GM23338 (cell line): Measurements from ENCODE around the gene FOXL1. TPM values are rescaled to one million over a fixed set of nuclear protein-coding genes. Genes with fewer than 3 reads are reported as not detected.
A peak's percentile ranks its signal among the peaks of the same experiment; 100 is the strongest.

Experiments
- ATAC-seq: fragments of 200-7000 bp; cut with Tn5 transposase; 3 replicates; pipeline ENCODE4 v1.9.1; 2020
- DNase-seq: peaks from one replicate; pipeline ENCODE4 v3.0.0-alpha.2; 2015; ENCODE audit warnings: low spot score
- H2AFZ ChIP-seq: fragments of 200-600 bp; sonication (generic); 2 replicates; pipeline ENCODE4 v1.8.0; 2016; ENCODE audit warnings: antibody characterized with exemption, mild to moderate bottlenecking, moderate library complexity
- H3F3A ChIP-seq: fragments of 200-600 bp; sonication (generic); replicated peaks from 2 replicates; pipeline ENCODE4 v1.8.0; 2017; ENCODE audit warnings: antibody characterized with exemption, mixed run types, low read depth
- H3K27ac ChIP-seq: fragments of 200-600 bp; sonication (generic); 2 replicates; pipeline ENCODE4 v1.6.1; 2016; ENCODE audit warnings: low read depth
- H3K27me3 ChIP-seq: fragments of 200-600 bp; sonication (generic); 2 replicates; pipeline ENCODE4 v1.8.0; 2016; ENCODE audit warnings: mild to moderate bottlenecking, mixed run types, moderate library complexity; ENCODE audit not compliant: insufficient read depth
- H3K36me3 ChIP-seq: fragments of 200-600 bp; sonication (generic); 2 replicates; pipeline ENCODE4 v1.8.0; 2016; ENCODE audit warnings: mild to moderate bottlenecking; ENCODE audit not compliant: insufficient read depth
- H3K4me1 ChIP-seq: fragments of 200-600 bp; sonication (generic); 2 replicates; pipeline ENCODE4 v1.8.0; 2016; ENCODE audit warnings: mild to moderate bottlenecking, moderate library complexity; ENCODE audit not compliant: insufficient read depth
- H3K4me2 ChIP-seq: fragments of 200-600 bp; sonication (generic); 2 replicates; pipeline ENCODE4 v1.7.1; 2017; ENCODE audit warnings: mixed run types
- H3K4me3 ChIP-seq: fragments of 200-600 bp; sonication (generic); 2 replicates; pipeline ENCODE4 v1.6.1; 2016; ENCODE audit warnings: mixed run types
- H3K79me2 ChIP-seq: fragments of 200-600 bp; sonication (generic); replicated peaks from 2 replicates; pipeline ENCODE4 v1.8.0; 2017; ENCODE audit warnings: mild to moderate bottlenecking; ENCODE audit not compliant: insufficient read depth
- H3K9me2 ChIP-seq: fragments of 200-600 bp; sonication (generic); 2 replicates; pipeline ENCODE4 v1.8.0; 2017; ENCODE audit not compliant: insufficient read depth
- H4K20me1 ChIP-seq: fragments of 200-600 bp; sonication (generic); replicated peaks from 2 replicates; pipeline ENCODE4 v1.8.0; 2017; ENCODE audit warnings: mild to moderate bottlenecking; ENCODE audit not compliant: insufficient read depth
- H3K27ac Mint-ChIP-seq: 2 replicates; pipeline ENCODE4 v1.8.0; 2020; ENCODE audit warnings: inconsistent platforms, mild to moderate bottlenecking, moderate library complexity, mixed read lengths
- H3K27me3 Mint-ChIP-seq: 3 replicates; pipeline ENCODE4 v1.8.0; 2022; ENCODE audit warnings: low read depth, mild to moderate bottlenecking, moderate library complexity, mixed read lengths, inconsistent platforms; ENCODE audit not compliant: insufficient read depth, poor library complexity
- H3K36me3 Mint-ChIP-seq: 3 replicates; pipeline ENCODE4 v1.8.0; 2021; ENCODE audit warnings: low read depth, mild to moderate bottlenecking, inconsistent platforms, moderate library complexity, mixed read lengths
- H3K4me1 Mint-ChIP-seq: 3 replicates; pipeline ENCODE4 v1.8.0; 2020; ENCODE audit warnings: mild to moderate bottlenecking, inconsistent platforms, mixed read lengths
- H3K4me3 Mint-ChIP-seq: 3 replicates; pipeline ENCODE4 v1.8.0; 2021; ENCODE audit warnings: moderate library complexity, mild to moderate bottlenecking, inconsistent platforms, mixed read lengths
- H3K9me3 Mint-ChIP-seq: 3 replicates; pipeline ENCODE4 v1.8.0; 2020; ENCODE audit warnings: moderate library complexity, mild to moderate bottlenecking, inconsistent platforms, mixed read lengths
- EZH2 ChIP-seq: fragments of 200-600 bp; sonication (generic); IDR thresholded peaks from one replicate; pipeline ENCODE4 v1.8.0; 2017; ENCODE audit warnings: antibody characterized with exemption, mild to moderate bottlenecking, low read depth; ENCODE audit not compliant: unreplicated experiment
- EZH2phosphoT487 ChIP-seq: fragments of 200-600 bp; sonication (generic); IDR thresholded peaks from one replicate; pipeline ENCODE4 v1.8.1; 2018; ENCODE audit warnings: antibody characterized with exemption; ENCODE audit not compliant: unreplicated experiment
- NANOG ChIP-seq: IDR thresholded peaks from 2 replicates; pipeline ENCODE4 v1.6.1; 2016; ENCODE audit warnings: antibody characterized with exemption, borderline replicate concordance
- STAT1 ChIP-seq: IDR thresholded peaks from one replicate; pipeline ENCODE4 v1.6.1; 2016; ENCODE audit warnings: antibody characterized with exemption; ENCODE audit not compliant: unreplicated experiment
- ZNF114 ChIP-seq: fragments of 250-450 bp; sonication (Bioruptor Pico); IDR thresholded peaks from 2 replicates; pipeline ENCODE4 v1.5.0; 2020; ENCODE audit warnings: mild to moderate bottlenecking, moderate library complexity
- ZNF331 ChIP-seq: fragments of 250-450 bp; sonication (Bioruptor Pico); IDR thresholded peaks from 2 replicates; pipeline ENCODE4 v1.5.0; 2020; ENCODE audit warnings: low read depth, mild to moderate bottlenecking, moderate library complexity
- polyA plus RNA-seq: library from polyadenylated mRNA; unstranded; fragments of >200 nt; fragmentation: Nextera tagmentation; extraction: Ambion mirVana; gene quantifications from 2 replicates; pipeline ENCODE4 v1.2.1, GENCODE V29; 2016
- total RNA-seq: library from RNA; depleted of rRNA; stranded (reverse); fragments of >200 nt; shearing (Covaris generic); gene quantifications from 2 replicates; pipeline ENCODE4 v1.2.3, GENCODE V29; 2014
- TF ChIP-seq, protein P1 (sequence below): IDR thresholded peaks from one replicate; pipeline ENCODE4 v1.6.1; 2018; ENCODE audit warnings: antibody characterized with exemption; ENCODE audit not compliant: unreplicated experiment
- TF ChIP-seq, protein P2 (sequence below), 2 experiments: fragments of 200-600 bp in 1 of 2; sonication (generic) in 1 of 2; conservative IDR thresholded peaks; 2 replicates each; pipeline versions ENCODE4 v1.5.1 to v1.6.1; 2016 to 2017; ENCODE audit warnings: antibody characterized with exemption in 2 of 2, low read depth in 2 of 2, mild to moderate bottlenecking in 2 of 2, moderate library complexity in 1 of 2
- TF ChIP-seq, protein P3 (sequence below): fragments of 250-450 bp; sonication (Bioruptor Pico); IDR thresholded peaks from 2 replicates; pipeline ENCODE4 v1.5.0; 2020; ENCODE audit warnings: mild to moderate bottlenecking, moderate library complexity

The FOXL1 gene
- total and polyA plus RNA-seq, 2 experiments from 2014 or later = 0.31 TPM; not detected in 1

DNA sequence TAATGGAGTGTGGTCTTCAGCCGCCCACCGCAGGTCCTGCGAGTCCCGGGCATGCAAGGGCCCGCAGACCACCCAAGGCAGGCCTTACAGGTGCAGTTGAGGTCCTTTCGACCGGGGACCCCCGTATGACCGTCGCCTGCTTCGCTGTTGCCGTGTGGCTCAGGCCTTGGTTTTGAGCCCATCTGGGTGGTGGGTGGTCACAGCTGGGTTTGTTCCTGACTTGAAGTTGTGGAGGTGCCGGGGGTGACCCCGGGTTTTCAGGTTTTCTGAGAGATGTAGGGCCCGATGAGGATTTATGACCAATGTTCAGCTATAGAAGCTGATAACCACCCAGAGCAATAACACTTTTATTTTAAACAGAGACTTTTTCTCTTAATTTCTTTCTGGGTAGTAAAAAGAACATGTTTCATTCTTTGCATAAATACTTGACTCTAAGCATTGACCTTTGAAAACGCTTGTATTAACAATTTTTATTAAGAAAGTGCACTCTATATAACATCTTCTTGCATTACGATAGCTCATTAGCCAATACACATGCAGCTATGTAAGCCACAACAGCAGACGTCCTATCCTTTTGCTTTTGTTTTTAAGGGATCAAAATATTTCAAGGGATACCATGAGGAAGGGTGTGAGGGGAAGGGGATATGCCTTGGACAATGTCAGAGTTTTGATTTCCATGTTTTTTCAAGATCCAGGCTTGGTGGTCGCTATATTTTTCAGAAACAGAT is 1.9 kb downstream of the FOXL1 start:
- Histone ChIP-seq H3K4me1 (peaks cover 21% of the 10 kb centered on the region), H2AFZ (peak overlapping the region; percentile 90; the same call in 1 of the 2 replicates), H3K4me3 (peak overlapping the region; percentile 75), H3K27ac (no peak overlapping the region), H3K36me3 (no peaks in the 10 kb centered on the region), H3K27me3 (peaks cover 82% of the 10 kb centered on the region), H3K4me2 (peak overlapping the region; percentile 93), H4K20me1 (peaks cover 3% of the 10 kb centered on the region; the same call in 1 of the 2 replicates), H3F3A (peaks cover 7% of the 10 kb centered on the region), H3K9me2 (no peaks in the 10 kb centered on the region), H3K79me2 (no peaks in the 10 kb centered on the region)
- Mint-ChIP-seq H3K4me1 (peaks cover 34% of the 10 kb centered on the region), H3K36me3 (no peaks in the 10 kb centered on the region; the same call in 2 of the 3 replicates), H3K4me3 (peak overlapping the region; percentile 81), H3K27me3 (peaks cover 65% of the 10 kb centered on the region), H3K27ac (no peak overlapping the region), H3K9me3 (no peaks in the 10 kb centered on the region; the same call in 2 of the 3 replicates)
- DNase-seq = no peak
- no peak for TF ChIP-seq STAT1
- peak; percentile 27 for TF ChIP-seq EZH2
- ATAC-seq = no peak

DNA sequence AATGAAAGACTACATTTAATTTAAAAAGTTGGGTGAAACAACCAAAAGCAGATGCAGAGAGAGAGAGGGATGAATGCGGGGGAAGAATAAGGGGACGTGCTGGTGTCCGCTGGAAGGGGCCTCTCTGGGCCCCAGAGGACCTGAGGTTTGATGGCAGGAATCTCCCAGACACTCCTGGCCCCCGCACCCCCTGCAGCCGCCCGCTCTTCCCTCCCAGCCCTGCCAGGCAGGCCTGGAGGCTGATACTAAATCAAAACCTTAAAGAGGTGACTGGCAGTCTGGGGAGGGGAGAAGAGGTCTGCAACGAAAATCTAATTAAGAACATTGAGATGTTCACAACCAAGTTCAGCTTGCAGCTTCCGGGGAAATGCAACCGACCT is 2.4 kb downstream of the FOXL1 start:
- no peaks in the 10 kb centered on the region; the same call in 2 of the 3 replicates for H3K9me3 Mint-ChIP-seq
- H3K27me3 Mint-ChIP-seq = peaks cover 59% of the 10 kb centered on the region
- H3K36me3 Mint-ChIP-seq = no peaks in the 10 kb centered on the region; the same call in 2 of the 3 replicates
- Histone ChIP-seq H3K4me3 (no peak overlapping the region), H3K79me2 (no peaks in the 10 kb centered on the region), H4K20me1 (peaks cover 3% of the 10 kb centered on the region; the same call in 1 of the 2 replicates), H2AFZ (no peak overlapping the region), H3F3A (peaks cover 7% of the 10 kb centered on the region), H3K27ac (no peak overlapping the region), H3K9me2 (no peaks in the 10 kb centered on the region), H3K4me2 (no peak overlapping the region), H3K4me1 (peaks cover 17% of the 10 kb centered on the region), H3K27me3 (peaks cover 77% of the 10 kb centered on the region), H3K36me3 (no peaks in the 10 kb centered on the region)
- H3K27ac Mint-ChIP-seq = no peak overlapping the region
- H3K4me3 Mint-ChIP-seq = 0 out of 3 replicates have a peak overlapping the region, but pooled peaks have one; percentile 81
- H3K4me1 Mint-ChIP-seq = peaks cover 30% of the 10 kb centered on the region
- DNase-seq (no peak), ATAC-seq (no peak)
- TF ChIP-seq ZNF114 (CRISPR knock-in tag) = no peak
- TF ChIP-seq, protein P1, sequence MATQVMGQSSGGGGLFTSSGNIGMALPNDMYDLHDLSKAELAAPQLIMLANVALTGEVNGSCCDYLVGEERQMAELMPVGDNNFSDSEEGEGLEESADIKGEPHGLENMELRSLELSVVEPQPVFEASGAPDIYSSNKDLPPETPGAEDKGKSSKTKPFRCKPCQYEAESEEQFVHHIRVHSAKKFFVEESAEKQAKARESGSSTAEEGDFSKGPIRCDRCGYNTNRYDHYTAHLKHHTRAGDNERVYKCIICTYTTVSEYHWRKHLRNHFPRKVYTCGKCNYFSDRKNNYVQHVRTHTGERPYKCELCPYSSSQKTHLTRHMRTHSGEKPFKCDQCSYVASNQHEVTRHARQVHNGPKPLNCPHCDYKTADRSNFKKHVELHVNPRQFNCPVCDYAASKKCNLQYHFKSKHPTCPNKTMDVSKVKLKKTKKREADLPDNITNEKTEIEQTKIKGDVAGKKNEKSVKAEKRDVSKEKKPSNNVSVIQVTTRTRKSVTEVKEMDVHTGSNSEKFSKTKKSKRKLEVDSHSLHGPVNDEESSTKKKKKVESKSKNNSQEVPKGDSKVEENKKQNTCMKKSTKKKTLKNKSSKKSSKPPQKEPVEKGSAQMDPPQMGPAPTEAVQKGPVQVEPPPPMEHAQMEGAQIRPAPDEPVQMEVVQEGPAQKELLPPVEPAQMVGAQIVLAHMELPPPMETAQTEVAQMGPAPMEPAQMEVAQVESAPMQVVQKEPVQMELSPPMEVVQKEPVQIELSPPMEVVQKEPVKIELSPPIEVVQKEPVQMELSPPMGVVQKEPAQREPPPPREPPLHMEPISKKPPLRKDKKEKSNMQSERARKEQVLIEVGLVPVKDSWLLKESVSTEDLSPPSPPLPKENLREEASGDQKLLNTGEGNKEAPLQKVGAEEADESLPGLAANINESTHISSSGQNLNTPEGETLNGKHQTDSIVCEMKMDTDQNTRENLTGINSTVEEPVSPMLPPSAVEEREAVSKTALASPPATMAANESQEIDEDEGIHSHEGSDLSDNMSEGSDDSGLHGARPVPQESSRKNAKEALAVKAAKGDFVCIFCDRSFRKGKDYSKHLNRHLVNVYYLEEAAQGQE = no peak
- no peak for TF ChIP-seq ZNF331 (CRISPR knock-in tag)
- TF ChIP-seq, protein P2, sequence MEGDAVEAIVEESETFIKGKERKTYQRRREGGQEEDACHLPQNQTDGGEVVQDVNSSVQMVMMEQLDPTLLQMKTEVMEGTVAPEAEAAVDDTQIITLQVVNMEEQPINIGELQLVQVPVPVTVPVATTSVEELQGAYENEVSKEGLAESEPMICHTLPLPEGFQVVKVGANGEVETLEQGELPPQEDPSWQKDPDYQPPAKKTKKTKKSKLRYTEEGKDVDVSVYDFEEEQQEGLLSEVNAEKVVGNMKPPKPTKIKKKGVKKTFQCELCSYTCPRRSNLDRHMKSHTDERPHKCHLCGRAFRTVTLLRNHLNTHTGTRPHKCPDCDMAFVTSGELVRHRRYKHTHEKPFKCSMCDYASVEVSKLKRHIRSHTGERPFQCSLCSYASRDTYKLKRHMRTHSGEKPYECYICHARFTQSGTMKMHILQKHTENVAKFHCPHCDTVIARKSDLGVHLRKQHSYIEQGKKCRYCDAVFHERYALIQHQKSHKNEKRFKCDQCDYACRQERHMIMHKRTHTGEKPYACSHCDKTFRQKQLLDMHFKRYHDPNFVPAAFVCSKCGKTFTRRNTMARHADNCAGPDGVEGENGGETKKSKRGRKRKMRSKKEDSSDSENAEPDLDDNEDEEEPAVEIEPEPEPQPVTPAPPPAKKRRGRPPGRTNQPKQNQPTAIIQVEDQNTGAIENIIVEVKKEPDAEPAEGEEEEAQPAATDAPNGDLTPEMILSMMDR (conservative IDR thresholded peaks at IDR 0.05; ENCODE audit: low read depth in 2 of 2) = no peak
- TF ChIP-seq STAT1 = no peak
- no peak for TF ChIP-seq EZH2phosphoT487
- TF ChIP-seq, protein P3, sequence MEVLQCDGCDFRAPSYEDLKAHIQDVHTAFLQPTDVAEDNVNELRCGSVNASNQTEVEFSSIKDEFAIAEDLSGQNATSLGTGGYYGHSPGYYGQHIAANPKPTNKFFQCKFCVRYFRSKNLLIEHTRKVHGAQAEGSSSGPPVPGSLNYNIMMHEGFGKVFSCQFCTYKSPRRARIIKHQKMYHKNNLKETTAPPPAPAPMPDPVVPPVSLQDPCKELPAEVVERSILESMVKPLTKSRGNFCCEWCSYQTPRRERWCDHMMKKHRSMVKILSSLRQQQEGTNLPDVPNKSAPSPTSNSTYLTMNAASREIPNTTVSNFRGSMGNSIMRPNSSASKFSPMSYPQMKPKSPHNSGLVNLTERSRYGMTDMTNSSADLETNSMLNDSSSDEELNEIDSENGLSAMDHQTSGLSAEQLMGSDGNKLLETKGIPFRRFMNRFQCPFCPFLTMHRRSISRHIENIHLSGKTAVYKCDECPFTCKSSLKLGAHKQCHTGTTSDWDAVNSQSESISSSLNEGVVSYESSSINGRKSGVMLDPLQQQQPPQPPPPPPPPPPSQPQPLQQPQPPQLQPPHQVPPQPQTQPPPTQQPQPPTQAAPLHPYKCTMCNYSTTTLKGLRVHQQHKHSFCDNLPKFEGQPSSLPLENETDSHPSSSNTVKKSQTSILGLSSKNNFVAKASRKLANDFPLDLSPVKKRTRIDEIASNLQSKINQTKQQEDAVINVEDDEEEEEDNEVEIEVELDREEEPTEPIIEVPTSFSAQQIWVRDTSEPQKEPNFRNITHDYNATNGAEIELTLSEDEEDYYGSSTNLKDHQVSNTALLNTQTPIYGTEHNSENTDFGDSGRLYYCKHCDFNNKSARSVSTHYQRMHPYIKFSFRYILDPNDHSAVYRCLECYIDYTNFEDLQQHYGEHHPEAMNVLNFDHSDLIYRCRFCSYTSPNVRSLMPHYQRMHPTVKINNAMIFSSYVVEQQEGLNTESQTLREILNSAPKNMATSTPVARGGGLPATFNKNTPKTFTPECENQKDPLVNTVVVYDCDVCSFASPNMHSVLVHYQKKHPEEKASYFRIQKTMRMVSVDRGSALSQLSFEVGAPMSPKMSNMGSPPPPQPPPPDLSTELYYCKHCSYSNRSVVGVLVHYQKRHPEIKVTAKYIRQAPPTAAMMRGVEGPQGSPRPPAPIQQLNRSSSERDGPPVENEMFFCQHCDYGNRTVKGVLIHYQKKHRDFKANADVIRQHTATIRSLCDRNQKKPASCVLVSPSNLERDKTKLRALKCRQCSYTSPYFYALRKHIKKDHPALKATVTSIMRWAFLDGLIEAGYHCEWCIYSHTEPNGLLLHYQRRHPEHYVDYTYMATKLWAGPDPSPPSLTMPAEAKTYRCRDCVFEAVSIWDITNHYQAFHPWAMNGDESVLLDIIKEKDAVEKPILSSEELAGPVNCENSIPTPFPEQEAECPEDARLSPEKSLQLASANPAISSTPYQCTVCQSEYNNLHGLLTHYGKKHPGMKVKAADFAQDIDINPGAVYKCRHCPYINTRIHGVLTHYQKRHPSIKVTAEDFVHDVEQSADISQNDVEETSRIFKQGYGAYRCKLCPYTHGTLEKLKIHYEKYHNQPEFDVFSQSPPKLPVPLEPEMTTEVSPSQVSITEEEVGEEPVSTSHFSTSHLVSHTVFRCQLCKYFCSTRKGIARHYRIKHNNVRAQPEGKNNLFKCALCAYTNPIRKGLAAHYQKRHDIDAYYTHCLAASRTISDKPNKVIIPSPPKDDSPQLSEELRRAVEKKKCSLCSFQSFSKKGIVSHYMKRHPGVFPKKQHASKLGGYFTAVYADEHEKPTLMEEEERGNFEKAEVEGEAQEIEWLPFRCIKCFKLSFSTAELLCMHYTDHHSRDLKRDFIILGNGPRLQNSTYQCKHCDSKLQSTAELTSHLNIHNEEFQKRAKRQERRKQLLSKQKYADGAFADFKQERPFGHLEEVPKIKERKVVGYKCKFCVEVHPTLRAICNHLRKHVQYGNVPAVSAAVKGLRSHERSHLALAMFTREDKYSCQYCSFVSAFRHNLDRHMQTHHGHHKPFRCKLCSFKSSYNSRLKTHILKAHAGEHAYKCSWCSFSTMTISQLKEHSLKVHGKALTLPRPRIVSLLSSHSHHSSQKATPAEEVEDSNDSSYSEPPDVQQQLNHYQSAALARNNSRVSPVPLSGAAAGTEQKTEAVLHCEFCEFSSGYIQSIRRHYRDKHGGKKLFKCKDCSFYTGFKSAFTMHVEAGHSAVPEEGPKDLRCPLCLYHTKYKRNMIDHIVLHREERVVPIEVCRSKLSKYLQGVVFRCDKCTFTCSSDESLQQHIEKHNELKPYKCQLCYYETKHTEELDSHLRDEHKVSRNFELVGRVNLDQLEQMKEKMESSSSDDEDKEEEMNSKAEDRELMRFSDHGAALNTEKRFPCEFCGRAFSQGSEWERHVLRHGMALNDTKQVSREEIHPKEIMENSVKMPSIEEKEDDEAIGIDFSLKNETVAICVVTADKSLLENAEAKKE (CRISPR knock-in tag) = no peak
- no peak for TF ChIP-seq NANOG
